CD4-positive, alpha-beta T cell treated with Interleukin-1 beta for 1 hour (primary cell): ENCODE data around the gene TRIM64.
"Not testable (repeated sequence)": the region's sequence is repeated elsewhere in the genome, so short reads cannot be mapped to it uniquely, and the experiment has no call there.

Experiments used
- DNase-seq, 2 donors: peaks; one replicate each; pipeline ENCODE4 v3.0.0-alpha.2; 2020 to 2022

TRIM64 gene, protein sequence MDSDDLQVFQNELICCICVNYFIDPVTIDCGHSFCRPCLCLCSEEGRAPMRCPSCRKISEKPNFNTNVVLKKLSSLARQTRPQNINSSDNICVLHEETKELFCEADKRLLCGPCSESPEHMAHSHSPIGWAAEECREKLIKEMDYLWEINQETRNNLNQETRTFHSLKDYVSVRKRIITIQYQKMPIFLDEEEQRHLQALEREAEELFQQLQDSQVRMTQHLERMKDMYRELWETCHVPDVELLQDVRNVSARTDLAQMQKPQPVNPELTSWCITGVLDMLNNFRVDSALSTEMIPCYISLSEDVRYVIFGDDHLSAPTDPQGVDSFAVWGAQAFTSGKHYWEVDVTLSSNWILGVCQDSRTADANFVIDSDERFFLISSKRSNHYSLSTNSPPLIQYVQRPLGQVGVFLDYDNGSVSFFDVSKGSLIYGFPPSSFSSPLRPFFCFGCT

DNA sequence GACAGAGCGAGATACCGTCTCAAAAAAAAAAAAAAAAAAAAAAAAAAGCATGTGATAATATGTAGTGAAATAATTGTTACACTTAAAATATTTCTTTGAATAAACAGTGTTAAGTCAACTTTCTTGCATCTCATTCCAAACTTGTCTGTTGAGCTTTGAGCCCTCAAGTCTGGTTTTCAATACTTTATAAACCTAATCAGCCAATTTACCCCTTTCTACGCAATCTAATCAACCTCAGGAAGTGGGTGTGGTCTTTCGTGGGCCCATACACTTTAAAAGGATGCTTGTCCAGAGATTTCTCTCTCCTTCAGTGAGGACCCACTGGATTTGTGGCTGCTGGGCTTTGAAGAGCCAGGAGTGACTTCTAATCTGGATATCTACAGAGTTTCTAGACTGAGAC is at the start of gene TRIM64:
TSS of gene TRIM64 (plus strand) at position 301 of the 400 bp plus-strand sequence. CDS start 2,467 bp downstream, outside the sequence.
- DNase-seq = not testable (repeated sequence)

DNA sequence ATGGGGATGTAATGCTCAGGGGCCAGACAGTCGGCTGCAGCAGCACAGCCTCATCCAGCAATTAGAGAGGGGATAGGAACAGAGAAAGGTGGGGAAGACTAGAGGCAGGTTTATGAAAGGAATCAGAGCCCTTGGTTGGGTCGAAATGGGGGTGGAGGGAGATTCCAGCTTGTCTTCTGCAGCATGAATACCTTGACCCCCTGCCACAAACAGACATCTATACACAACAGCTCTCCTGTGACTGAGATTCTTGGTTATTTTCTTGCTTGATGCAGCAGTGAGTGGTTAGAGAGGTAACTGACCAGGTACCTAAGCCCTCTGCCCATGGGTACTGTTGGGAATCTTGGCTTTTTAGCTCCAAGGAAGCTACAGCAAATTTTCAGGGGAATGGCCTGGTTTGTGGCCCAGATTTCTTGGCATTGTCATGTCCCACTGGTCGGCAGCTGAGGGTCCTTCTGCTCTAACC is 43.6 kb upstream of the TRIM64 start, which contains the start of gene TRIM49D1:
TSS of gene TRIM49D1 (minus strand) at position 51 of the 466 bp plus-strand sequence. CDS start 4,535 bp downstream, outside the sequence.
- DNase-seq = no peak

DNA sequence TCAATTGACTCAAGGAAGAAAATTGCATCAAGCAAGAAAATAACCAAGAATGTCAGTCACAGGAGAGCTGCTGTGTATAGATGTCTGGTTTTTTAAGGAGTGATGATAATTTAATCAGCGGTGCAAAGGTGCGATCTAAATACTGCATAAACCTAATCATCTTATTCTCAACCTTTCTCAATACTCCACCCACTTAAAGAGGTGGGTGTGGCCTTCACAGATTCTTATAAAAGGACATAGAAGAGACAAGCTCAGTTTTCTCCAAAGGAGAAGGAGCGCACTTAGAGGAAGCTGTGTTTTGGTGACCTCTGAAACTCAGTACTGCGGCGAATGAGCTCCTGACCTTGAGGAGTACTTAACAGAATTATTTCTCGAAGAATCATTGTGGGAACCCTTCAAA is 42.1 kb upstream of the TRIM64 start, which contains the start of gene TRIM49D2:
TSS of gene TRIM49D2 (plus strand) at position 301 of the 400 bp plus-strand sequence. CDS start 2,698 bp downstream, outside the sequence.
- not testable (repeated sequence) for DNase-seq

DNA sequence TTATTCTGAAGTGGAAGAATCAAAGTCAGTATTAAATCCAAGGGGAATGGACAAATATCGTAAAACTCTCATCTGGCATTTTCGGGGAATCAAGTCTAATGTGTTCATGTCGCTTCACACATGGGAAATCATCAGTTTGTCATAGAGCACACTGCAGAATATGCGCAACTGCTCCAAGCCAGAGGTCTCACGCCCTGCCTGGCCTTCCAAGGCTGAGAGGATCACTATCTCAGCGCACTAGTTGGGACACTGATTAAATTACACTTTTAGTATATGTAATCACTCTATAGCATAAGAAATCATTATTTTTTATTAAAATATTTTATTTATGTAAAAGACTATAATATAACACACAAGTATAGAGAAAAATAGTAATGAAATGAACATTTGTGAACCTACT is 5.0 kb upstream of the TRIM64 start:
- not testable (repeated sequence) for DNase-seq
